GM21423 (cell line): Measurements from ENCODE around the gene CNNM3.

Source experiments
- ATAC-seq: cut with Tn5 transposase; IDR thresholded peaks from one replicate; pipeline ENCODE4 v1.9.1; 2021; ENCODE audit warnings: mild to moderate bottlenecking, moderate library complexity; ENCODE audit not compliant: unreplicated experiment

The CNNM3 gene

DNA sequence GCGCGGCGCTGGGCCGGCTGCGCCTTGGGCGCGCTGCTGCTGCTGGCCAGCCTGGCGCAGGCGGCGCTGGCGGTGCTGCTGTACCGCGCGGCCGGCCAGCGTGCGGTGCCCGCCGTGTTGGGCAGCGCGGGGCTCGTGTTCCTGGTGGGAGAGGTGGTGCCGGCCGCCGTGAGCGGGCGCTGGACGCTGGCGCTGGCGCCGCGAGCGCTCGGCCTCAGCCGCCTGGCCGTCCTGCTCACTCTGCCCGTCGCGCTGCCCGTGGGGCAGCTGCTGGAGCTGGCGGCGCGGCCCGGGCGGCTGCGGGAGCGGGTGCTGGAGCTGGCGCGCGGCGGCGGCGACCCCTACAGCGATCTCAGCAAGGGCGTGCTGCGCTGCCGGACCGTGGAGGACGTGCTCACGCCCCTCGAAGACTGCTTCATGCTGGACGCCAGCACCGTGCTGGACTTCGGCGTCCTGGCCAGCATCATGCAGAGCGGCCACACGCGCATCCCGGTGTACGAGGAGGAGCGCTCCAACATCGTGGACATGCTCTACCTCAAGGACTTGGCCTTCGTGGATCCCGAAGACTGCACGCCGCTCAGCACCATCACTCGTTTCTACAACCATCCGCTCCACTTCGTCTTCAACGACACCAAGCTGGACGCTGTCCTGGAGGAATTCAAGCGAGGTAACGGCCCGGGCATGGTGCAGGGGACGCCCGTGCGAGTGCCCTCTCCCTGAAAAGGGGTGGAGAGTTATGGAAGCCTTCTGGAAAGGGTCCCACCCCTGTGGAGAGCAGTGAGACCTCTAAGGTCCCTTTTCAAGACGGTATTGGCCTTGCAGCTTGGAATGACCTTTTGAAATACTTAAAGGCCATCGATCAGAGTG, 1.0 kb downstream of the CNNM3 start:
- no peak for ATAC-seq

DNA sequence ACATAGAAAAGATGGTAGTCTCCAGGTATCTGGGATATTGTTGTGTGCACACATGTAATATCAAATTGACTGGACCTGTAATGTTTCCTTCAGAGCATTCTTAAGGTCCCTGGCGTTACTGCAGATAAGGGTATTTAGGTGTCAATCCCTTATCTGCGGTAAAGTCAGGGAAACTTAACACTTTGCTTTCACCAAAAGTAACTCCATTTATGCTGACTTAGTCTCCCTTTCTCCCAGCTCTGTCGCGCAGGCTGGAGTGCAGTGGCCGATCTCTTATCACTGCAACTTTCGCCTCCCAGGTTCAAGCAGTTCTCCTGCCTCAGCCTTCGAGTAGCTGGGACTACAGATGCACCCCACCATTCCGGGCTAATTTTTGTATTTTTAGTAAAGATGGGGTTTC, 1.8 kb downstream of the CNNM3 start:
- no peak for ATAC-seq

DNA sequence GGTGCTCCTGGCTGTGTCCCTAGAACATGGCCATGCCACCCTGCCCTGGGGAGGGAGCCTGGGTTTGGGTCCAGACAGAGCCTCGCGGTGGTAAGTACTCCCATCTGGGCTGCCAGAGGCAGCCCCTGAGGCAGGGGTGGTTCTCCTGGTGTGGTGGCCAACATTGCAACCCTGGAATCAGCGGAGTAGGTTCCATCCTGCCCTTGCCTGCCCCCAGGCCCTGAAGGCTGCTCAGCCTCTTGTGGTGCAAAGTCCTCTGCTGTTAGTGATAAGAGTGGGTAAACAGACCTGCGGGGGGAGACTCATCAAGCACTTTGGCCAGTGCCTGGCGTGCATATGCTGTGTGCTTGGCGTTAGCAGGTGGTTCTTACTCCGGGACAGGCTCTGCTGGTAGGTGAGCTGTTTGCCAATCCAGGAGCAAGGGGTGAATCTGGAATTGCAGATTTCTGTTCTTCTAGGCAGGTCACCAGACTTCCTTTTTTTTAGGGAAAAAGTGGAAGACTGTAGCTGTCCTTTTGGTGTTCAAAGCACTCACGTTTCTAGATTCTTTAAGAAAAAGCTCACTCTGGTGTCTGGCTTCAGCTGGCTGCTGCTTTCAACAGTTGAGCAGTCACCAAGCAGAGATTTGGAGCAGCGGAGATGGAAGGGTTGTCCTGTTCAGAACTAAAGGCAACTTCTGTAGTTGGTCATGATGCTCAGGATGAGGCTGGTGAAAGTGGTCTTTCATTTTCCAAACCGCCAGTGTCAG, 3.2 kb downstream of the CNNM3 start:
- ATAC-seq: no peak

DNA sequence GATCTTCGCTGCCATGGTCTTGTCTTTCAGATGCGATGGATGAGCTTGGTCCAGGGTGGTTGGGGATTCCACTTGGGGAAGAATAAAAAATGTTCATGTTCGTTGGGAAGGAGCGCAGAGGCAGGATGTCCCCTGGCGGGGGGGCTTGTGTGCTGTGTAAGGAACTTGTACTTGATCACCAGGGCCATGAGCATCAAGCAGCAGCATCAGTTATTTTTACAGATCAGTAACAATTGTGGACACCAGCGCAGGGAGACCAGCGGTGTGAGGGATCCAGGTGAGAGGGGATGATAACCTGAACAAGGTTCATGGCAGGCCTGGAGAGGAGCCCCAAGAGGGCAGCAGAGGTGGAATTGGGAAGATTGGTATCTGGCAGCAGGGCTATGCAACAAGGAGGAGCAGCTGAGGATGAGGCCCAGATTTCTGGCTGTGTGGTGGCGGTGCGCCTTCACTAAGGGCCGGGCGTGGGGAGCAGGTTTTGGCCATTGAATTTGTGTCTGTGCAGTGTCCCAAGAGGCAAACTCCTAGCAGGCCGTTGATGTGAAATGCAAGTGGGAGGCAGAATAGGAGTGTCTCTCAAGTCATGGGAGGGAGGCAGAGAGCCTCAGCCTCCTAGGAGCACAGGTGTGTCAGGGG, 3.9 kb downstream of the CNNM3 start:
- no peak for ATAC-seq

DNA sequence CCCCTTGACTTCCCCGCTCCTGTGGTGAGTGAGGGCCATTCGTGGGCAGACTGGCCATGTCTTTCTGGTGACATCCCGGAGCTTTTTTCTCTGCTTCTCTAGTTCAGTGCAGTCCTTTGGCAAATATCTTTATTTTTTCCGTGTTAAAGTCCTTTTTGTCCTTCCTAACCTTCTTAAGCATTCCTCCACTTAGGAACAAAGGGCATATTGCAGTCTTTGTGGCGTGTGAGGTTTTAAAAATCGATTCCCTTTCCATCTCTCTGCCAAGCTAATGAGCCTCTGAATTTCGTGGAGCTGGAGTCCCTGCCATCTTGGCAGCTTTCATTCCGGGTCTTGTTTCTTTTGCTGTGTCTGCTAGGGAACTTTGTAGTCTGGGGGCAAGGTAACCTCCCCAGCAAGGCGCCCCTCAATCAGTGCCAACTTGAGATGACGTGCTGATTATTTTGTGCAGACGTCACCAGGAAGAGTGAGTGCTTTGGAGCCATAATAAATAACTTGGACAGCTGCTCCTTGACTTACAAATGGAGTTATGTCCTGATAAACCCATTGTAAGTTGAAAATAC, 5.1 kb downstream of the CNNM3 start:
- no peak for ATAC-seq

DNA sequence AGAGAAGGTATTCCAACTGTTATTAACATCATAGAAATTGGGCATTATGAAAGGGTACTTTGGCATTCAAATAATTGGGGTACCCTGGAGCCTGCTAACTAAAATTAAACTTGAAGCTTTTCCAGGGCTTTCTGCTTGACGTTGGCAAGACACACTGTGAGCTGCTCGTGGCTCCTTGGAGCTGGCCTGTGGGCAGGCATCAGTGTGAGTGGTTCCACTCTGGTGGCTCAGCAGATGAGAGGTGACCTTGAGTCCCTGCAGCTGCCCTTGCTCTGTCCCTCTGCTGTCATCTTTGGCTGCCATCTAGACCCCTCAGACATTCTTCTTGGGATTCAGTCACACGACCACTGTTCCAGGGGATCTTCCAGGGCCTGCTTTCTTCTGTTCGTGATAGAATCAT, 6.7 kb downstream of the CNNM3 start:
- no peak for ATAC-seq

DNA sequence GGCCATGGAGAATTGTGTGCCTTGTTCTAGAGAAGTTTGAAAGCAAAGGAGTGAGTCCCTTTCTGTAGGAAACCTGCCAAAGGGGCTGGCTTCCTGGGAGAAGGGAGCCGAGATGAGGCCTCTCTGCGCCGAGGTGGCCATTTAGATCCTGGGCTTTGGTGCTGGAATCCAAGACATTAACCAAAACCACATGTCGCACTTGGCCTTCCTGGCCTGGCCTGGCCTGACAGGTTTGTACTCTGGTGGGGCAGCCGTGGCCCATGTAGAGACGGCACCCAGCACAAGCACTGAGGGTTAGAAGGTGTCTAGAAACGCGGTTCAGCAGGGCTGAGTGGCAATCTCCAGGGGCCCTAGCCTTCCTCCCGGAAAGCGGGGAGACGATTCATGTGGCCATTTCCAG, 7.1 kb downstream of the CNNM3 start:
- no peak for ATAC-seq

DNA sequence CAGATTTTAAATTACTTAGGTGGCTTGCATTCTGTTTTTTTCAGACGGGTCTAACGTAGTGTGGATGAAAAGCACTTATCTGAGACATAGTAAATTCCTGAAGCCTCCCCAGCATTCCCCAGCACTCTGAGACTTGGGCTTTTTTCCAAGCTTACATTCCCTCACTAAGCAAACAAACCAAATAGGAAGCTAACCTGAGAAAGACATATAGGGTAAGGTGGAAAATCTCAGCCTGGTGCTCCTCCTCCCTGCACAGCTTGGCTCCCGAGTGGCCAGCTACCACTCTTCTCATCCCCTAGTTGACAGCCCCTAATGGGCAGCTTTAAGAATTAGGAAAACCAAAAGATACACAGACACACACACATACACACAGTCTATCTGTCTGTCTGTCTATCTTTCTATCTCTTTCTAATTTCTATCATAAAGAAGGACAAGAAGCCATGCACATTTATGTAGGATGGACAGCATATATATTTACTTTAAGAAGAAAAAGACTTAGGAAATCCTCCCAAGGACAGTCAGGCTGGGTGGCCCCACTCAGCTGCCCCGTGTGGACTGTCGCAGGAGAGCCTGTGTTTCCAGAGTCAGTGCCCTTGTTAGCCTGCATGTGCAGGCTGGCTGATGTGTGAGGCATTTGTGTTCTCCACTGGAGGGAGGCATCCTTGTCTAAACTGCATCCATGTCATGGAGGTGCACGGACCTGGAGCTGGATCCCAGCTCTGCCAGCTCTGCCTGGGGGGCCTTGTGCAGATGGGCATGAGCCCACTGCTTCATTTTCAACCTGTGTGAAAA, 8.2 kb downstream of the CNNM3 start:
- no peak for ATAC-seq

DNA sequence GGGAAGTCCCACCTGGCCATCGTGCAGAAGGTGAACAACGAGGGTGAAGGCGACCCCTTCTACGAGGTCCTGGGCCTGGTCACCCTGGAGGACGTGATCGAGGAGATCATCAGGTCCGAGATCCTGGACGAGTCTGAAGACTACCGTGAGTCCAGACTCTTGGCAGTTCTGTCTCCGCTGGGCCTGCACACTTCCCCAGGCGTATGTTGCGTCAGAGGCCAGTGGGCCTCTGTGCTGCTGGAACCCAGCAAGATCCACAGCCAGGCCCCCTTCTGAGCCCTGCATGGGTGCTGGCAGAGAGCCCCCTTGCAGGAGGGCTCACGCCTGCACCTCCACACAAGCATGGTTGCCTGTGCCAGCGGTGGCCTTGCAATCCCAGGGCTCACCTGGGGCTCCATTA, 9.0 kb downstream of the CNNM3 start:
- no peak for ATAC-seq

DNA sequence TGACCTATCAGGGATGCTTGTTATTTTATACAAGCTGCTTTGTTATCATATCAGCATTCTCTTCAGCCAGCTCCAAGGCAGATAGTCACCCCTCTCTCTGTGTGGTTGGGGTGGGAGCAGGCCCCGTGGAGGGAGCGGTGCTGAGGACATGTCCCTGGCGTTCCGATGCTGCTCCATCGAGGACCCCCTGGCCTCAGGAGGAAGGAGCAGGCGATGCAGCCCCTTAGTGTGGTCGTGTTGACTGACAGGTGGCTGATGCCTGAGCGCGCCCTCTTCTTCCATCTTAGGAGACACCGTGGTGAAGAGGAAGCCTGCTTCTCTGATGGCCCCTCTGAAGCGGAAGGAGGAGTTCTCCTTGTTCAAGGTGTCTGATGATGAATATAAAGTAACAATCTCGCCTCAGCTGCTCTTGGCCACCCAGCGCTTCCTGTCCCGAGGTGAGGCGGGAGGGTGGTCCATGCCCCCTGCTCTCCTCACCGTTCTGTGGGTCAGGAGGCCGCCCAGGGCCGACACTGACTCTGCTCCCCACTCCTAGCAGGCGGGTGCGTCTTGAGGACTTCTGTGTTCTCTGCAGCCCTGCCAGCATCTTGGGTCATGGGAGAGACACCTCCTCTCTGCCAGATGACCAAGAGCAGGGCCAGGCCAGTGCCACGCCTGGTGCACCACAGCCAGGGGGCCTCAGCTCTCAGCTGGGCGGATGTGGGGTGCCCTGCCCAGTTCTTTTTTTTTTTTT, 10.6 kb downstream of the CNNM3 start:
- ATAC-seq: no peak

DNA sequence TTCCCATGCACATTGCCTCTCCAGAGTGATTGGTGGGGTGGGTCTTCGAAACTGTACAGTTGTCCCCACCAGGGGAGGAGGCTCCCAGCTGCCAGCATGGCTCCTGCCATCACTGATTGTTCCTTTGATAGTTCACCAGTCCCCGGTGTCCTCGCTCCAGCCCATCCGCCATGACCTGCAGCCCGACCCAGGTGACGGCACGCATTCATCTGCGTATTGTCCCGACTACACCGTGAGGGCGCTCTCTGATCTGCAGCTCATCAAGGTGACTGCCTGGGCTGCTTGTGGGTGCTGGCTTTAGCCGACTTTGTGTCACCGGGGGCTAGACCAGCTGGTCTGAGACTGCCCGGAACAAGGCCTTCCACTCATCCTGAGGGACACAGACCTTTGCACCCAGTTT, 12.4 kb downstream of the CNNM3 start:
- no peak for ATAC-seq

DNA sequence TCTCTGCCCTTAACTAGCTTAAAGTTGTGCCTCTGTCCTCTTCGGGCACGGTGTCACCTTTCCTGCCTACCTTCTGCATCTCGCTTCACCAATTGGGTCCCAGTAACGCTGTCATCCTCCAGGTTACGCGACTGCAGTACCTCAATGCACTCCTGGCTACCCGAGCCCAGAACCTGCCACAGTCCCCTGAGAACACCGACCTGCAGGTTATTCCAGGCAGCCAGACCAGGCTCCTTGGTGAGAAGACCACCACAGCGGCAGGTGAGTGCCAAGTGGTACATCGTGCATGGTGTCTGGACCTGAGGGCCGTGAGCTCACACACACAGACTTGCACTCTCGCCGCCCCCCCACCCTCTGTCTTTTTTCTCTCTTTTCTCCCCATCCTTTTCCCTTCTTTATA, 12.8 kb downstream of the CNNM3 start:
- no peak for ATAC-seq

DNA sequence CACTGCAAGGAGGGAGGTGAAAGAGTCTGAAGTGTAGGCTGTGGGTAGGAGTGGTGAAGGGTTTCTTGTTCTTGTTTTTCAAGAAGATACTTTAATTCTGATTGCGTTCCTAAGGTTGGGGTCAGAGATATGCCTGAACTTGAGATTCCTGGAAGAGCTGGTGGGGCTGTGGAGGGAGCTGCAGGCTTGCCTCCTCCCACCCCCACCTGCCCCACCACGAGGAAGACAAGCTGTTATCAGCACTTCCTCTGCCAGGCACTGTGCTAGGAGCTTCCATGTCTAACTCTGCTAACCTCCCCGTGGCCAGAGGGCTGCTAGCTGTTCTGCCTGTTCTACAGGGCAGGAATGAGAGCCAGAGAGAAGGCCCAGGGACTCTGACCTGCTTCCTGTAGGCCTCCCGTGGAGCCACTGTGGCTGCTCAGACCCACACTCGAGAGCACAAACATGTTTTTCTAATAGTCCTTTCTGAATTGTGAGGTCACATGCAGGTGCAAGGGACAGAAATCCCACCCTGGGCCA, 14.0 kb downstream of the CNNM3 start:
- ATAC-seq: no peak

DNA sequence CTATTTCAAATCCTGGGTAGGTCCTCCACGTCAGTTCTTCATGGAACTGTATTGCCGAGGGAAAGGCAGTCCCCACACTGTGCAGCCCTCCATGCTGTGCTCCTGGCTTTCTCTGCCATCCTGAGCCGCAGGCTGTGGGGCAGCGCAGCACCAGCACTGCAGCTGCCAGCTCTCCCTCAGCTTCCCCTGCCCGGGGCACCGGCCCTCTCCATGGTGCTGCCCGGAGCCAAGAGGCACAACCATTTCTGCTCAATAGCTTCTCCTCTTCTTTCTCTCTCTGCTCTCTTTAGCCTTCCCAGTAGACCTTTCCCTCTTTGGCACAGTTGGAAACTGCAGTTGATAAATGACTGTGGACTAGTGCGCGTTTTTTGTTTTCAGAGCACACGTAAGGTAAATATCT, 15.6 kb downstream of the CNNM3 start:
- ATAC-seq: no peak

DNA sequence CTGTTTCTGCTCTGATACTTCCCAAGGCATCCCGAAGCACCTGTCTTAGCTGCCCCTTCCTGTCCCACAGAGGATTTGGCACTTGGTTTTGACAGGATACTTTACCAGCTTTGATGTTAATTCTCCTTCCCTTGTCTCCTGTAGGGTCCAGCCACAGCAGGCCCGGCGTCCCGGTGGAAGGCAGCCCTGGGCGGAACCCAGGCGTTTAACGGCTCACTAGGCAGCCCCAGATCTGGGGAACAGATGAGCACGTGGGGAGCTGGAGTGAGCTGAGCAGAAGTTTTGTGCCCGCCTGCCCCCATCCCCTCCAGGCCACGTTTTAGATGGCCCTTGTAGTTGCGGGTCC, 16.3 kb downstream of the CNNM3 start:
- ATAC-seq: no peak

DNA sequence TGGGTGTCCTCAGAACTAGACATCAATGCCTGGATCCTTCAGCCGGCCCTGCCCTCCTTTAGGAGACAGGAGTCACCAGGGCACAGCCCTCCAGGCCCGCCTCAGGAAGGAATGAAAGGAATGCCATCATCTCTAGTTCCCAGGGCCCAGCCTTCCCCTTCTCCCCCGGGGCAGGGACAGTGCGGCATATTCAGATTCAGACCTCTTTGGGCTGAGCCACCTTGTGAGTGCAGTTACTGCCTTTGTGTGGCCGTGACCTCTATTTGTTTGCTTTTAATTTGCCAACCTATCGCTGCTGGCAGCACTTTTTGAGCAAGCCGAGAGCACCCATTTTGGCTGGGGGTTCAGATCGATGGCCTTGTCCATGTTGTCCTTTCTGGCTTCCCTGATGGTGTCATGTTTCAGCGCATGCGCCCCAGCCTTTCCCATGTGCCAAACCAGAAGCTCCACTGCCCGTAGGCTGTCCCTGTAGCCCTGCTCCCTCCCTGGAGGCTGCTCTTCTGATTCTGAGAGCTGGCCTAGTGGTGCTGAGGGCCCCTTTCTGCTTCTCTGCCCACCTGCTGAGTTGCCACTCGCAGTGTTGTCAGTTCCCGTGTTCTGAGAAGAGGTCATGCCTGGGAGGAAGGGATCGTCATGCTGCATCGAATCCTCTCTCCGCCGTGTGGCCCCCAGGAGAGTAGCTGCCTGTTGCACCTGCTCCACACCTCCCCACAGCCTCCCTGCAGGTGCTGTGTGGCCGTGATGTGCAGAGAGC, 16.9 kb downstream of the CNNM3 start:
- no peak for ATAC-seq

DNA sequence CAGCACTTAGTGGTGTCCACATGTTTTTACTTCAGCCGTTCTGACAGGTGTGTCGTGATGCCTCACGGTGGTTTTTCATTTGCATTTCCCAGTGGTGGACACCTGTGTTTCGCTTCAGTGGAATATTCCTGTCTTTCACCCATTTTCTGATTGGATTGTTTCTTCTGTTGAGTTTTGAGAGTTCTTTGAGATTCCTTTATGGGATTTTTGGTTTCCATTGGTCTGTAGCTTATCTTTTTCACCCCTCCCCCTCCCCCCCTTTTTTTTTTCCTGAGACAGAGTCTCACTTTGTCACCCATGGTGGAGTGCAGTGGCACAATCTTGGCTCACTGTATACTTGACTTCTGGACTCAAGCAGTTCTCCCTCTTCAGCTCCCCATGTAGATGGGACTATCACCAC, 19.8 kb downstream of the CNNM3 start:
- no peak for ATAC-seq

DNA sequence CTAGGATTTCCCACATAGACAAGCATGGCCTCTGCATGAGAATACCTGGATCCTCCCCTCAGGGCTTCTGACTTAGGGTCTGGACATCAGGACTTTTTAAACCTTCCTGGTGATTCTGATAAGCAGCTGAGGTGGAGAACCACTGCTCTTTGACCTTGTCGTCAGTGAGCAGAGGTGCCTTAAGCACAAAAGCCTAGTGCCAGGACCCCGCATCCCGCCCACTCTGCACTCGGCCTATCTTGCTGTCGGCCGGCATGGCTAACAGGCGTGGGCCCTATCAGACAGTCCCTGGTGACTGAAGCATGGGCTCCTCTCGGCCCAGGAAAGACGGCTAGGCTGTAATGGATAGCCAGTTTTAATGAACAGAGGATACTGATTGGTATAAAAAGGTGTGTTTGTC, 21.5 kb downstream of the CNNM3 start:
- ATAC-seq: no peak
